NCI-H345 treated with DMSO at 0.1 percent for 48 hours (cell line): ENCODE results near the gene COX15.
"Not testable (repeated sequence)": the region's sequence is repeated elsewhere in the genome, so short reads cannot be mapped to it uniquely, and the experiment has no call there.

Experiments
- DNase-seq: peaks from one replicate; lab custom pipeline; 2025; ENCODE audit not compliant: unreplicated experiment; lab: John Stamatoyannopoulos, UW

Gene COX15

DNA sequence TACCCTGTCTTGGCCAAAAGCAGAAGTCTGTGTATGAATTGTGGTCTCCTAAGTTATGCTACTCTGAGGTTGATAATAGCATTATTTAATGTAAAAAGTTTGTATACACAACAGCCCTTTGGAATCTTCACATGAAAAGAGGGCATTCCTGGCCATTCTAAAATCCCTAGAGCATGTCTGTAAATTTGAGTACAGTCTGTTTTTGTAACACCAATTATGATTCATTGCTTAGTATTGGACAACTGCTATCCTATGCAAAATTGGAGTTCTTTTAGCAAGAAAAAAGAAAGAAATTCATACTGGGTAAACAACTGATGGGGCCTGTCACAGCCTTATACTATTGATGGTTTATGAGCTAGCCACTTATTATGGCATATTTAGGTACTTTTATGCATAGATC is 10.3 kb upstream of the COX15 start:
- no peak for DNase-seq

DNA sequence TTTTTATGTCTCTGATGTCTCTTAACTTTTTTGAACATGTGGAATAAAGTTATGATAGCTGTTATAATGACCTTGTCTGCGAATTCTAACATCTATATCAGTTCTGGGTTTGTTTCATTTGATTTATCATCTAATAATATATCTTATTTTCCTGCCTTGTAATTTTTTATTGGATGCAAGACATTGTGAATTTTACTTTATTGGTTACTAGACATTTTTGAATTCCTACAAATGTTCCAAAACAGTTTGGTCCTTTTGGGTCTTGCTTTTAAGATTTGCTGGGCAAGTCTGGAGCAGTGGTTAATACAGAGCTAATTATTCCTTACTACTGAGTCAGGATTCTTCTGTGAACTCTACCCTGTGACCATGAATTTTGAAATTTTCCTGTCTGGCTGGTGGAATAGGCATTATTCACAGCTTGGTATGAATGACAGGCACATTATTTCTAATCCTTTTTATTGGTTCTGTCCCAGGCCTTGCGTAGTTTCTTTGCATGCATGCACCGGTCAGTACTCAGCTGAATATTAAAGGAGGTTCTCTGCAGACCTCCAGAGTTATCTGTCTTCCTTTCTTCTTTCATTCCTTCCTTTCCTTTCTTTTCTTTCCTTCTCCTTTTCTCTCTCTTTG is 9.1 kb upstream of the COX15 start:
- no peak for DNase-seq

DNA sequence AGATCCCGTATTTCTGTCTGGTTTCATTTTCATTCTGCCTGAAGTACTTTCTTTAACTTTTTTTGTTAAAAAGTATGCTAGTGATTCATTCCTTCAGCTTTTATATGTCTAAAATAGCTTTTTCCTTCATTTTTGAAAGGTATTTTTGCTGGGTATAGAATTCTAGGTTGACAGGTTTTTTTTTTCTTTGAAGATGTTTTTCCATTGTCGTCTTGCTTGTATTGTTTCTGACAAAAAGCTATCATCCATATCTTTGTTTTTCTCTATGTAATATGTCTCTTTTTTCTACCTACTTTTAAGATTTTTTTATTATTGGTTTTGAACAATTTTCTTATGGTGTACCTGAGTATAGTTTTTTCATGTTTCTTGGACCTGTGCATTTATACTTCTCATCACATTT is 8.3 kb upstream of the COX15 start:
- DNase-seq, result no peak

DNA sequence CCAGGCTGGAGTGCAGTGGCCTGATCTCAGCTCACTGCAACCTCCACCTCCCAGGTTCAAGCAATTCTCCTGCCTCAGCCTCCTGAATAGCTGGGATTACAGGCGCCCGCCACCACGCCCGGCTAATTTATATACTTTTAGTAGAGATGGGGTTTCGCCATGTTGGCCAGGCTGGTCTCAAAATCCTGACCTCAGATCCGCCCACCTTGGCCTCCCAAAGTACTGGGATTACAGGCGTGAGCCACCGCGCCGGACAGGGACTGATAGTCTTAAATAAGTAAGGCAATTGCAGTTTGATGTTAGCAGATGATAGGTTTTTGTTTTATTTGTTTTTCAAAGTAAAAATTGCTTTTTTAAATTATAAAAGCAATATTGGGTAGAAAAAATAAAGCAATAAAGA is 2.2 kb upstream of the COX15 start:
- not testable (repeated sequence) for DNase-seq

DNA sequence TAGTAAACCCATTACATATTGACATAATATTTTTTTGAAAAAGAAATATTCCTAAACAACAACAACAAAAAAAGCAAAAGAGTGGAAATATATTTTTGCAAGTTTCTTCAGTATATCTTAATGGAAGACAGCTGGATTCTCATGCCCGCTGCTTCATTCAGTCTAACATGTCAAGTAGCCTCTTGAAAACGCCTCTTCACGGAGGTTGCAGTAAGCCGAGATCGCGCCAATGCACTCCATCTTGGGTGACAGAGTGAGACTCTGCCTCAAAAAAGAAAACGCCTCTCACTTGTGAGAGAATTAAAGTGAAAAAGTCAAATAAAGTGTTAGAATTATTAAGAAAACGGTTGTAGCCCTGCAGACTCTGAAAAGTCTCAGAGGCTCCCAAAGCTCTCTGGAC is 1.4 kb upstream of the COX15 start:
- DNase-seq, result no peak

DNA sequence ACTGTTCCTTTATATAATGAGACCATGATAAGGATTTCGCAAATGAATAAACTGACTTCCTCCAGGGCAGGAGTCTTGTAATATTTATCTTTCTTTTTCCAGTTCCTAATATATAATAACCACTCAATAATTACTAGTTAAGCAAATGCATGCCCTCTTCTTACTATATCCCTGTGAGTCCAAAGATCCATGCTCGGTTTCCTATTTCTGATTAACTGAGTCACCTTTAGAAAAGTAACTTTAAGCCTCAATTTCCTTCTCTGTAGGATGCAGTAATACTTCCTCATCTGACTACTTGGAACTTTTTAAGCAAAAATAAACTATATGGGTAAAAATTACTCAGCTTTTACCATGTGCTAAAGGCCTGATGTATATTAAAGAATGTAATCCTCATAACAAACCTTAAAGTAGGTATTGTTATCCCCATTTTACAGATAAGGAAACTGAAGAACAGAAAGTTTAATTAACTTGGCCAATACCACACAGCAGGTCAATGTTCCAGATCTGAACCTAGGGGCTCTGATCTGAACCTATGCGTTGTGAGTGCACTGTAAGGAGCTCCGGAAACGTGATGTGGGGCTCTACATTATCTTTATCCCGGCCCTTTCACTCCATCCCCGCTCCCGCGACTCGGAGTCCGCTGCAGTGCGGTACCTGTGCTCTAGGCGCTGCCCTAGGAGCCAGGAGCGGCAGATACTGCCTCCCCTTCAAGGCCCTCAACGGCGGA is 458 bp downstream of the COX15 start:
- DNase-seq, result no peak

DNA sequence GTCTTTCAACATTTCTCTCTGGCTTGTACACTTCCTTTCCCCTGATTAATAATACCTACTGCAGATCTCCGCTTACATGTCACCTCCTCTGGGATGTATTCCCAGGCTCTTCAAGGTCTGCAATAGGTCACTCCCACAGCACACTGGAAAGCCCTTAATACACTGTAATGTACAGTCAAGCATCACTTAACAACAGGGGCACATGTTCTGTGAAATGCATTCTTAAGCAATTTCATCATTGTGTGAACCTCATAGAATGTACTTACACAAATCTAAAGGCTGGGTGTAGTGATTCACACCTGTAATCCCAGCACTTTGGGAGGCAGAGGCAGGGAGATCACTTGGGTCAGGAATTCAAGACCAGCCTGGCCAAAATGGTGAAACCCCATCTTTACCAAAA is 1.9 kb downstream of the COX15 start:
- no peak for DNase-seq

DNA sequence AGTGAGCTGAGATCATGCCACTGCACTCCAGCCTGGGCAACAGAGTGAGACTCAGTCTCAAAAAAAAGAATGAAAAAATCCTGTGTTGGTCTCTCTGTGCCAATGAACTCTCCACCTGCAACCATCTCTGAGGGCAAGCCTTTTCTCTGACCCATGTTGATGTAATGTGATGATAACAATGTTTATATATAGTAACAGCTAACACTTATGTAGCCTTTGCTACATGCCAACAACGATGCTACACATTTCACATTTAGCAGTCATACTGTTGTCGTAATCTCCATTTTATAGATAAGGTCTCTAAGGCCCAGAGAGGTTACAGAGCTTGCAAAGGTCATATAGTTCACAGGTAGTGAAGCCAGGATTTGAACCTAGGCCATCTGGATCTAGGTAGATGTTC is 11.5 kb downstream of the COX15 start:
- no peak for DNase-seq

DNA sequence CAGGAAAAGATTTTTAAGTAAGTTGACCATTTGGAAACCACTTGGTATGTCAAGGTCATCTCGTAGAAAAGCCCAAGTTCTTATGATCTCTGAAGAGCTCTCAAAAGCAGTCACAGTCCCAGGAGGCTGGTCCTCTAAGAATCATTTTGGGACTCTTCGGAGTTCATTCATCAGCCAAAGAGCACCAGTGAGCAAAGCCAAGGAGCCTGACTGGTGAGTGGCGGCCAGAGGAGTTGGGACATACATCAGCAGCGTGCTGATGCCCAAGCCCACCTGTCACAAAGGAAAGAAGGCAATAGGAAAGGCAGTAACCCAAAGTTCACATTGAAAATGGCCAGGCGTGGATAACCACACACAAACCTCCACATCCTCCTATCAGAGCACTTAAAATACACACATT is 17.5 kb downstream of the COX15 start:
- DNase-seq, result no peak

DNA sequence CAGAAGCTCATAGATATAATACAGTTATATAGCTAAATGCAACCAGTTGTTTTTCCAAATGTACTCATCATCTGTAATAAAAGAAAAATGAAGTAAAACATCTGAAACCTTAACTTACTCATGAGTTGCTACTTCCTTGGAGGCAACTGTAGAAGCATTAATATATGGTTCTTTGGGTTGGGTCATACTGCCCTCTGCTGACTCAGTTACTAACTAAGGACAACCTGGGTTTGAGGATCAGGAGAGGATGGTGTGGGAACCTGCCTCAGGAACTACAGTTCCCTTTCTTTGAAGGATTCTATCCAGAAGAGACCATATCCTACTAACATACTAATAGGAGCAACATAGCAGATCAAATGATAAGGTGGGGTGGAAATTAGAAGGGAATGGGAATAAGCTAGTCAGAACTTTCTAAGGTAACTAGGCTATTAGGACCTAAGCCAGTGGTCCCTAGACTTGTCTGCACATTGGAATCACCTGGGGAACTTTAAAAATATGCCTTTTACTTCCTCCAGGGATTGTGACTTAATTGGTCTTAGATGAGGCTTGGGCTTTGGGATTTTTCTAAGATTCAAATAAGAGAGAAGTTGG is 20.7 kb downstream of the COX15 start:
- no peak for DNase-seq

DNA sequence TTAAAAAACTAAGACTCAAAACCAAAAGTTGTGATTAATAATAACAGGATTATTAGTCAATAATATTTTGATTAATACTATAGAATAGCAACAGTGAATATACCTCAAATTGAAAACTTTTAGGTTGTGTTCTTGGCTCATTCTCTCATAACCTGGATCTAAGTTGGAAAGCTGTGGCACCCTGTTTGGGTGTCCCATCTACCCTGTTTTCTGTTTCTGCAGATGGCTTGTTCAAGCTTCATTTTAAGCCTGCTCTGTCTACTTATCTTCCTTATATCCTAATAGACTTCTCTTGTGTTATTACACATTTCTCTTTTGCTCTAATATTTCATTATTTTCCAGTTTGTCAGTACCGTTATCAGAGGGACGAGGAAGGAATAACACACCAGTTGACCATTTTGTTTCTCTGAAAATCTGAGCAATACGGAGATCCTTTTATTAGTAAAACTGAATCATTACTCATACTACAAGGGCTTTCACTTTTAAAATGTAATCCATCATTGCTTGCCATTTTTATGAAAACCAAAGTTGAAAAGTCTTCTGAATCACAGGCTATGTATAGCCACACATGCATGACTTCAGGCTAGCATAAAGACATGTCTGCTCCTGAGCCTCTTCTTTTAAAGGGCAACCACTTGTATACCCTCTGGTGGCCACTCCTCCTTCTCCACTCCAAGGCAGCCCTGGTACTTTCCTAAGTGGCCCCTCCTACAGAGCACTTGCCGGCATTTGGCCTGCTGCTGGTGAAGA is 22.3 kb downstream of the COX15 start:
- no peak for DNase-seq

DNA sequence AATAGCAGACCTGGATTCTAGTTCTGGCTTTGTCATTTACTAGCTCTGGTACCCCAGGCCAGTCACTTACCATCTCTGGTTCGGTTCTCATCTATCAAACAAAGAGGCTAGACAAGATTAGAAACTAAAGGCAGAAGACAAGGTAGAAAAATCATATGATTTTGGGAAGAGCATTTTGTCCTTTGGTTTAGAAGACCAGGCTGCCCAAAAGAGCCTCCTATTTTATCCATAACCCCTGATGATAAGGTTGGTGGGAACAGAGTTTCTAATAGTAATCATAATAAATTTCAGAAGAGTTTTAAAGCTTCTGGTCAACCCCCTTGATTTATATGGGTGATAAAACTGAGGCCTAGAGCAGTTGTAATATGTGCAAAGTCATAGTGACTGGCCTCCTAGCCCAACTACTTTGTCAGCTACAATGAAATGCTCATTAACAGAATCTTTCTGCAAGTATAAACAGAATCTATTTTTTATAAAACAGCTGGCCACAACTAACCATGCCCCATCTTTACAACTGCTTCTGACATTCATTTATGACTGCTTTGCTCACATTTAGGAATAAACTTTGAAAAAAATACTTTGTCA is 23.4 kb downstream of the COX15 start:
- no peak for DNase-seq

DNA sequence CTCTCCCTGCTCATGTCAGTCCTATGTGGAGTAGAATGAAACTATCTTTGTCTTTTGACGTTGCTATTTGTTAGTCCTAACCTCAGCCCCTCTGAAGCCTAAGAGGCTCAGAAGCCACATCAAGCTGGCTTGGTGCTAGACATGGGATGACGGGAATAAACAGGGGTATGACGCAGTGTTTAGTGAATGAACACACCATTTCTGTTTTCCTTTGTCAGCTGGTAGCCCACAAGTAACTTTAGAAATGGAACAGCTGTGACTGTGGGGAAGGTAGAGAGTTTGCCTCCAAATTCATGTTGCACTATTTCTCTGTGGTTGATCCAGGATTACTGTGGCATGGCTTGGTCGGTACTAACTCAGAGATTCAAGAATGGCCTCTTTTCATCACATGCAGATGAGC is 31.3 kb downstream of the COX15 start:
- DNase-seq, result no peak

DNA sequence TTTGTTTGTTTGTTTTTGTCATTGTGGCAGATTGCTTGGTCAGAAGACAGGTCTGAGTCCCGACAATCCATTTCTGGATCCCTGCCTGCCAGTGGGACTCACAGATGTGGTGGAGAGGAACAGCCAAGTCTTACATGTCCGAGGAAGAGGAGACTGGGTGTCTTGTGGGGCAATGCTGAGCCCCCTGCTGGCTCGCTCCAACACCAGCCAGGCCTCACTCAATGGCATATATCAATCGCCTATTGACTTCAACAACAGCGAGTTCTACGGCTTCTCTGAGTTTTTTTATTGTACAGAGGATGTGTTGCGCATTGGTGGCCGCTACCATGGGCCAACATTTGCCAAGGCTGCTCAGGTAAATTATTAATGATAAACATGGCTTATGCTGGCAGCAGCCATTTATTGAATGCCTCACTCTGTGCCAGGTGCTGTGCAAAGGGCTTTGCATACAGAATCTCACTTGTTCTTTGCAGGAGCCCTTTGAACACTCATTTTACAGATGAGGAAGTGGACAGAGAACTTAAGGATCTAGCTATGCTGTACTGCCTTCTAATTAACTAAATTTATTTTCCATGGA is 33.3 kb downstream of the COX15 start:
- DNase-seq, result no peak

DNA sequence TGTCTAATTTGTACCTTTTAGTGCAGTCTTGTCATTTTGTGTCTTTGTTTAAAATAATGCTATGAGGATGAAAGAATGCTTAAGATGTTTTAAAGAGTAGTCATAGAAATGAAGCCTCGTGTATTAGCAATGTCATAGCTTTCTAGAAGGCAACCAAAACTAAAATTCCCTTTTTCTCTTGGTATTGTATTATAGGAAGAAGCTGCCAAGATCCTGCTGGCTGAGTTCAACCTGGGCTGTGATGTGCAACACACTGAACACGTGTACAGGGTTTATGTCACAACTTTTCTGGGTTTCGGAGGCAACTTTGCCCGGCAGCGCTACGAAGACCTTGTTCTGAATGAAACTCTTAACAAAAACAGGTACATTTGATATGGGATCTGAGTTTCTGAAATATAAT is 36.2 kb downstream of the COX15 start:
- no peak for DNase-seq

DNA sequence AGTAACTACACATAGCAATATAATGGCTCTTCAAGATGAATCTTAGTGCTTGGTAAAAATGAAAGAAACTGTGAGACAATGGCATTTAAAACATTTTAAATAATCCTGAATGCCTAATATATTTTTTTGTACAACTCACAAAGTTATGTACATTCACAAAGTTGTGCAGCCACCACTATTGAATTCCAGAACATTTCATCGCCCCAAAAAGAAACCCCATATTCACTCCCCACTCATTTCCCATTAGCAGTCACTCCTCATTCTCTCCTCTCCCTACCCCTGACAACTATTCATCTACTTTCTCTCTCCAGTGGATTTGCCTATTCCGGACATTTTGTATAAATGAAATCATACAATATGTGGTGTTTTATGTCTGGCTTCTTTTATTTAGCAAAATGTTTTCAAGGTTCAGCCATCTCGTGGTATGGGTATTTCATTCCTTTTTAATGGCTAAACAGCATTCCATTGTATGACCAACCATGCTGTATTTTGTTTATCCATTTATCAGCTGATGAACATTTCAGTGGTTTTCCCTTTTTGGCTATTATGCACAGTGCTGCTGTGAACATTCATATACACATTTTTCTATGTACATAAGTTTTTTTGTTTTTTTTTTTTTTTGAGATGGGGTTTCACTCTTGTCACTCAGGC is 37.9 kb downstream of the COX15 start:
- DNase-seq, result no peak

DNA sequence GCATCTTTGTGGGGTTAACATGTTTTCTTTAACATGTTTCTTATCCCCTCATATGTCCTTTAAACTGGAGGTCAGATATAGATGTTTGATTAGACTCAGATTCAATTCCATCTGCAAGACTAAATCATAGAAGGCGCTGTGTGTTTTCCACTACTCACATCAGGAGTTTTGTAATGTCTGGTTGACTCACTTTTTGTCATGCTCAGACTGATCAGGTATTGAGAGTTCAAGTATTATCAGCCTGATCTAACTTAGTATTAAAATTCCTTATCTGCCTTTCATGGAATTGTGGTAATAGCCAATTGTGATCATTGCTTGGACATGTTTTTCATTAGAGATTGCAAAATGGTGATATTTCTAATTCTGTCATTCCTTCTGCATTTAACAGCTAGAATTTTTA is 42.5 kb downstream of the COX15 start:
- no peak for DNase-seq

DNA sequence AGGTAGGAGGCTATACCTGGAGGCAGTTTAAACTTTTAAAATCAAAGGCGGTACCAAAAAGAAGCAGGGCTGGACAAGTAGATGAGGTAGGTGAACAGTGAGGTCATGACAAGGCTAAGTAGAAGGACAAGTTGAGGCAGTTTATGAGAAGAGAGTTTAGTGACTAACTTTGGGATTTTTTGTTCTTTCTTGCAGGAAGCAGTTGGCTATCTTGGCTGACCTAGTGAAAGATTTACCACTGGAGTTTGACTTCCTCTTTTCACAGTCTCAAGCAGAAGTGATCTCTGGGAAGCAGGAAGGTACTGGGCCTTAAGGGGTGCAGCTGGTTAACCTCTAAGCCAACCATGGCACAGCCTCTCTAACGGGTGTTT is 46.3 kb downstream of the COX15 start:
- no peak for DNase-seq

DNA sequence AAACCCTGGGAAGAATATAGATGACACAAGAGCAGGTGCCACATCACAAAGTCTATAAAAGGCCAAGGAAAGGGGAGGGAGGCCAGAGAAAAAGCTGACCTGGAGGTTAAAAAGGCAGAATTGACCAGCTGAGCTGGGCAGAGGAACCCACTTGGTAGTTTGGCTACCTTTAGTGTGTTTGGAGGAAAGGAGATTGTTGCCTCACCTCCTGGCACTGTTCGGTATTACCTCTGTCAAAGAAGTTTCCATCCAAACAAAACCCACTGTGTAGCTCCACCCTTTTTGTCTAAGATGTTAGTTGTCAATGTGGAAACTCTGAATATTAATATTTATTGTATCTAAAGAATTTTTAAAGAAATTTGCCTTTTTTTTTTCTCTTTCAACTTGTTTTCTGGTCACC is 49.2 kb downstream of the COX15 start:
- no peak for DNase-seq
